ENCODE measurements around the gene WEE2.
A peak's percentile ranks its signal among the peaks of the same experiment; 100 is the strongest.
"Not testable (repeated sequence)": the region's sequence is repeated elsewhere in the genome, so short reads cannot be mapped to it uniquely, and the experiment has no call there.

Gene WEE2

GRCh38 chr7:141717450-141717849 lies 9.3 kb downstream of the WEE2 start:
- no peak for FAIRE-seq
- DNase-seq (ENCODE audit: insufficient read length), result no peak
- no peak for TF ChIP-seq TAF1 (IDR thresholded peaks at IDR 0.05; ENCODE audit: borderline replicate concordance, low read depth, low read length)
- no peak for TF ChIP-seq POLR2A (IDR thresholded peaks at IDR 0.05; ENCODE audit: low read depth, low read length)
- TF ChIP-seq POLR2AphosphoS5 (IDR thresholded peaks at IDR 0.05; ENCODE audit: low read depth, low read length), result no peak

- FAIRE-seq, result no peak
- TF ChIP-seq POLR2AphosphoS5 (IDR thresholded peaks at IDR 0.05; ENCODE audit: low read depth, low read length) (no peak), POLR2A (IDR thresholded peaks at IDR 0.05; ENCODE audit: low read depth, low read length) (no peak), TAF1 (IDR thresholded peaks at IDR 0.05; ENCODE audit: borderline replicate concordance, low read depth, low read length) (no peak)
- DNase-seq (ENCODE audit: insufficient read length), result no peak
Measured at GRCh38 chr7:141722529-141722928, 14.4 kb downstream of the WEE2 start.

- TF ChIP-seq POLR2AphosphoS5 (IDR thresholded peaks at IDR 0.05; ENCODE audit: low read depth, low read length), result no peak
- no peak for TF ChIP-seq POLR2A (IDR thresholded peaks at IDR 0.05; ENCODE audit: low read depth, low read length)
- TF ChIP-seq TAF1 (IDR thresholded peaks at IDR 0.05; ENCODE audit: borderline replicate concordance, low read depth, low read length), result no peak
- FAIRE-seq, result no peak
- no peak for DNase-seq (ENCODE audit: insufficient read length)
Measured at GRCh38 chr7:141729020-141729419, 20.9 kb downstream of the WEE2 start.

GRCh38 chr7:141731476-141732149 lies 23.5 kb downstream of the WEE2 start:
- TF ChIP-seq POLR2AphosphoS5 (IDR thresholded peaks at IDR 0.05; ENCODE audit: low read depth, low read length), result no peak
- no peak for TF ChIP-seq POLR2A (IDR thresholded peaks at IDR 0.05; ENCODE audit: low read depth, low read length)
- TF ChIP-seq TAF1 (IDR thresholded peaks at IDR 0.05; ENCODE audit: borderline replicate concordance, low read depth, low read length), result no peak
- no peak for DNase-seq (ENCODE audit: insufficient read length)
- no peak for FAIRE-seq

DNA sequence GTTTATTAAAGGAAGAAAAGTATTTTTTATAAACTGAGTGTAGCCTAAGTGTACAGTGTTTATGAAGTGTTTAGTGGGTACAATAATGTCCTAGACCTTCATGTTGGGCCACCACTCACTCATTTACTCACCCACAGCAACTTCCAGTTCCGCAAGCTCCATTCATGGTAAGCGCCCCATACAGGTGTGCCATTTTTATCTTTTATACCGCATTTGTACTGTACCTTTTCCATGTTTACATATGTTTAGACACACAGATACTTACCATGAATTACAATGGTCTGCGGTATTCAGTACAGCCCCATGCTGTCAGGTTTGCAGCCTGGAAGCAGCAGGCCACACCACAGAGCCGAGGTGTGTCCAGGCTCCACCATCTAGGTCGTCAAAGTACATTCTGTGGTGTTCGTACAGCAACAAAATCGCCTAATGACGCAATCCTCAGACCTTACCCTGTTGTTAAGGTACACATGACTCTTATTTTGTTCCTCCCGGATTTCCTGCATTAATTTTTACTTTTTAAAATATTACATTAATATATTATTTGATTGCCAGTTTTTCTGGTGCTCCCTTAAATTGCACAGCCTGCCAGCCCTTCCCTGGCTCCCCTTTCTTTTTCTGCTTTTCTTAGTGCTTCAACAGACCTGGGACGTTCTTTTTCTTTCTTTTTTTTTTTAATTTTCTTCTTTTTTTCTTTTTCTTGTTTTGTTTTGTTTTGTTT lies 29.1 kb downstream of the WEE2 start:
- no peak for TF ChIP-seq TAF1 (IDR thresholded peaks at IDR 0.05; ENCODE audit: borderline replicate concordance, low read depth, low read length)
- no peak for TF ChIP-seq POLR2AphosphoS5 (IDR thresholded peaks at IDR 0.05; ENCODE audit: low read depth, low read length)
- no peak for TF ChIP-seq POLR2A (IDR thresholded peaks at IDR 0.05; ENCODE audit: low read depth, low read length)
- FAIRE-seq (peak; percentile 63), DNase-seq (ENCODE audit: insufficient read length) (no peak)

GRCh38 chr7:141737836-141738591 lies 29.9 kb downstream of the WEE2 start, which contains the start of gene SSBP1:
TSS of gene SSBP1 (plus strand) at chr7:141738358. CDS start at chr7:141739167, 809 bp downstream.
- DNase-seq (ENCODE audit: insufficient read length), result peak; percentile 51
- peak; percentile 97 for TF ChIP-seq POLR2A (IDR thresholded peaks at IDR 0.05; ENCODE audit: low read depth, low read length)
- TF ChIP-seq TAF1 (IDR thresholded peaks at IDR 0.05; ENCODE audit: borderline replicate concordance, low read depth, low read length), result peak; percentile 80; the same call in 1 of the 2 replicates
- peak; percentile 99 for TF ChIP-seq POLR2AphosphoS5 (IDR thresholded peaks at IDR 0.05; ENCODE audit: low read depth, low read length)
- FAIRE-seq, result peak; percentile 96

DNA sequence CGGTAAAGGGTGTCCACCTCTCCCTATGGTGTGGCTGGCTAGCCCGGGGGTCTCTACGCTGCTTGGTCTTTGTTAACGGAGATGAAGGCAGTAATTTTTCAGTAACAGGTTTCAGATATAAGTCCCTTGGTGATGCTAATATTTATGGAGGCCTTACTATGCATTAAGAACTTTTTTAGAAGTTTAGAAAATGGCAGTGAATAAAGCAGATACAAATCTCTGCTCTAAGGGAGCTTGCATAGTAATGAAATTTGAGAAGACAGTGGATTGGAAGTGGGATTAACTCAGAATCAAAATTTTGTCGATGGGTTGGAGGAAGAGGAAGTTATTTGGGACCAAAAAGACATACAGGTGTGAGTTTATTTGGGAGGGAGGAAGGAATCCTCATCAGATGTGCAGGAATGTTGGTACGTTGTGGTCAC lies 30.4 kb downstream of the WEE2 start:
- no peak for DNase-seq (ENCODE audit: insufficient read length)
- no peak for TF ChIP-seq TAF1 (IDR thresholded peaks at IDR 0.05; ENCODE audit: borderline replicate concordance, low read depth, low read length)
- TF ChIP-seq POLR2AphosphoS5 (IDR thresholded peaks at IDR 0.05; ENCODE audit: low read depth, low read length), result no peak
- TF ChIP-seq POLR2A (IDR thresholded peaks at IDR 0.05; ENCODE audit: low read depth, low read length), result no peak
- FAIRE-seq, result no peak

GRCh38 chr7:141739250-141739649 lies 31.1 kb downstream of the WEE2 start:
- DNase-seq (ENCODE audit: insufficient read length) (no peak), FAIRE-seq (no peak)
- TF ChIP-seq TAF1 (IDR thresholded peaks at IDR 0.05; ENCODE audit: borderline replicate concordance, low read depth, low read length), result no peak
- no peak for TF ChIP-seq POLR2AphosphoS5 (IDR thresholded peaks at IDR 0.05; ENCODE audit: low read depth, low read length)
- TF ChIP-seq POLR2A (IDR thresholded peaks at IDR 0.05; ENCODE audit: low read depth, low read length), result no peak

DNA sequence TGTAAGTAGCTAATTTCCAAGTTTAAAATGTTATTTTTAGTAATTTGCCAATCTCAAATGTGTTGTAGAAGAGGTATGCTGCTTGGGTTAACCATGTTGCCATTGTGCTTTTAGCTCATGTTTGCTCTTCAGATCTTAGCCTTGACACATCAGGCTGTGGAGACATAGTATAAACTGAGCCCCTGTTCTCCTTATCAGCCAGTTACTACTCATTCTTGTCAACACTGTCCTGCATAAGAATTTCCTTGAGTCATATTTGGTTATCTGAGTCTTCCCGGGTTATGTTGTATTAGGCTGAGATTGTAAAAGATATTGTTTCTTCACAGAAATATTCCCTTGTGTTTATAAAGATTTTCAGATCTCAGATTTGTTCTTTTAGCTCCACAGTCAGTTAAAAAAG lies 34.1 kb downstream of the WEE2 start:
- DNase-seq (ENCODE audit: insufficient read length), result no peak
- no peak for TF ChIP-seq POLR2A (IDR thresholded peaks at IDR 0.05; ENCODE audit: low read depth, low read length)
- no peak for TF ChIP-seq POLR2AphosphoS5 (IDR thresholded peaks at IDR 0.05; ENCODE audit: low read depth, low read length)
- no peak for TF ChIP-seq TAF1 (IDR thresholded peaks at IDR 0.05; ENCODE audit: borderline replicate concordance, low read depth, low read length)
- FAIRE-seq, result no peak

GRCh38 chr7:141744131-141744530 lies 36.0 kb downstream of the WEE2 start:
- FAIRE-seq, result no peak
- TF ChIP-seq POLR2A (IDR thresholded peaks at IDR 0.05; ENCODE audit: low read depth, low read length), result no peak
- TF ChIP-seq POLR2AphosphoS5 (IDR thresholded peaks at IDR 0.05; ENCODE audit: low read depth, low read length), result no peak
- no peak for TF ChIP-seq TAF1 (IDR thresholded peaks at IDR 0.05; ENCODE audit: borderline replicate concordance, low read depth, low read length)
- no peak for DNase-seq (ENCODE audit: insufficient read length)

- no peak for DNase-seq (ENCODE audit: insufficient read length)
- TF ChIP-seq POLR2AphosphoS5 (IDR thresholded peaks at IDR 0.05; ENCODE audit: low read depth, low read length), result no peak
- TF ChIP-seq POLR2A (IDR thresholded peaks at IDR 0.05; ENCODE audit: low read depth, low read length), result no peak
- no peak for TF ChIP-seq TAF1 (IDR thresholded peaks at IDR 0.05; ENCODE audit: borderline replicate concordance, low read depth, low read length)
- no peak for FAIRE-seq
Measured at GRCh38 chr7:141748396-141748795, 40.2 kb downstream of the WEE2 start.

DNA sequence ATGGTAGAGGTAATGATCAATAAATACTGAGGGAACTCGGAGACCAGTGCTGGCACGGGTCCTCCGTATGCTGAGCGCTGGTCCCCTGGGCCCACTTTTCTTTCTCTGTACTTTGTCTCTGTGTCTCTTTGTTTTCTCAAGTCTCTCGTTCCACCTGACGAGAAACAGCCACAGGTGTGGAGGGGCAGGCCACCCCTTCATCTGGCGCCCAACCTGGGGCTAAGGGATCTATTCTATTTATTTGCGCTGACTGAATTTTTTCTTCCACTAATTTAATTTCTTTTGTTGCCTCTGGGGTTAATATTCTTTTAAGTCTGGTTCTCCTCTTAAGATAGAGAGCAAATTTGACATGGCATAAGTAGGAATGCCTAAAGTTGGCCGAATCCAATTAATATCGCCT lies 43.8 kb downstream of the WEE2 start:
- not testable (repeated sequence) for FAIRE-seq; DNase-seq (ENCODE audit: insufficient read length)

Data from GM12892 (cell line).